SW 1271 (cell line): Measurements from ENCODE around the gene MFSD12.
"Not testable (repeated sequence)": the region's sequence is repeated elsewhere in the genome, so short reads cannot be mapped to it uniquely, and the experiment has no call there.

ENCODE experiments used
- DNase-seq, 2 experiments: peaks; one replicate each; lab custom pipeline; 2025; lab: John Stamatoyannopoulos, UW

The MFSD12 gene

DNA sequence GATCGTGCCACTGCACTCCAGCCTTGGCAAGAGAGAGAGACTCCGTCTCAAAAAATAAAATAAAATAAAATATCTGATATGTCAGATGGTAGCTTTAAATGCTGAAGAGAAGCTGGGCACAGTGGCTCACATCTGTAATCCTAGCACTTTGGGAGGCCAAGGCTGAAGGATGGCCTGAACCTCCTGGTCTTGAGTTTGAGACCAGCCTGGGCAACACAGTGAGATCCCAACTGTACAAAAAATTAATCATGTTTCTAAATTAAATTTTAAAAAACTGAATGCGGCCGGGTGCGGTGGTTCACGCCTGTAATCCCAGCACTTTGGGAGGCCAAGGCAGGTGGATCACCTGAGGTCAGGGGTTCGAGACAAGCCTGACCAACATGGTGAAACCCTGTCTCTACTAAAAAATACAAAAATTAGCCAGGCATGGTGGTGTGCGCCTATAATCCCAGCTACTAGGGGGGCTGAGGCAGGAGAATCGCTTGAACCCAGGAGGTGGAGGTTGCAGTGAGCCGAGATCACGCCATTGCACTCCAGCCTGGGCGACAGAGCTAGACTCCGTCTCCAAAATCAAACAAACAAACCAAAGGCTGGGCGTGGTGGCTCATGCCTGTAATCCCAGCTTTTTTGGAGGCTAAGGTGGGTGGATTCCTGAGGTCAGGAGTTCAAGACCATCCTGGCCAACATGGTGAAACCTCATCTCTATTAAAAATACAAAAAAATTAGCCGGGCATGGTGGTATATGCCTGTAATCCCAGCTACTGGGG is 26.8 kb upstream of the MFSD12 start:
- DNase-seq = not testable (repeated sequence)

- DNase-seq = not testable (repeated sequence)
Measured at GRCh38 chr19:3581792-3582191, 24.4 kb upstream of the MFSD12 start.

GRCh38 chr19:3580156-3580934 is 23.0 kb upstream of the MFSD12 start:
- no peak for DNase-seq

DNA sequence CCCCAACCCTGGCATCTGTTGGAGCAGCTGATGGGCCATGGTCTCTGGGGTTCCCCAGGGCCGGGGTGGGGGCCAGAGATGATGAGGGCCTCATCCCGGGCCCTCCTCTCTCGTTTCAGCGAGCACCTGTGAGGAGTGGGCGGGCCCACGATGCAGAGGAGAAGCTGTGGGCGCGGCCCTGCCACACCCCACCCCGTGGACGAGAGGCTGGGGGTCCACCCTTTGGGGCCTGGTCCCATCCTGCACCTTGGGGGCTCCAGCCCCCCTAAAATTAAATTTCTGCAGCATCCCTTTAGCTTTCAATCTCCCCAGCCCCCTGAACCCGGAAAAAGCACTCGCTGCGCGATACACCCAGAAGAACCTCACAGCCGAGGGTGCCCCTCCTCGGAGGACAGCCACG is 21.0 kb upstream of the MFSD12 start:
- no peak for DNase-seq

DNA sequence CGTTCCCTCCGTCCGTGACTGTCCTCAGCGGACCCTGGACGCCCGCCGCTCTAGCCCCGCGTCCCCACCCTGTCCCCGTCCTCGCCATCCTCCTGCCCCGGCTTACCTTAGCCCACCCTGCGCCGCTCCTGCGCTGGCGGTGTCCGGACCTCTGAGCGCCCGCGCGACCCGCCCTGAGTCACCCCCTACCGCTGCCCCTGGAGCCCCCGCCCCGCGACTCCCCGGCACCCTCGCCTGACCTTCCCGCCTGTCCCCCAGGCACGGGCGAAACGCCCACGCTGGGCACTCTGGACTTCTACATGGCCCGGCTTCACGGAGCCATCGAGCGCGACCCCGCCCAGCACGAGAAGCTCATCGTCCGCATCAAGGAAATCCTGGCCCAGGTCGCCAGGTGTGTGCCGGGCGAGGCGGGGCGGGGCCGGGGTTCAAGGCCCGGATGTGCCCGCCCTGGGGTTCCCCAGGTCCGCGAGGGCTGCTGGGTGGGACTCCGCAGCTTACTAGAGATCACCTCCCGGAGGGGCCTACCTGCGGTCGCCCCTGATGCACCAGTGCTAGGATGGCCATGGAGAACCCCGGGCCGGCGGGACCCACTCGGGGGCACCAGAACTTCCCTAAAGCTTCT is 20.4 kb upstream of the MFSD12 start:
- no peak for DNase-seq

GRCh38 chr19:3576696-3577443 is 19.5 kb upstream of the MFSD12 start:
- no peak for DNase-seq

GRCh38 chr19:3575949-3576673 is 18.7 kb upstream of the MFSD12 start:
- DNase-seq = no peak

DNA sequence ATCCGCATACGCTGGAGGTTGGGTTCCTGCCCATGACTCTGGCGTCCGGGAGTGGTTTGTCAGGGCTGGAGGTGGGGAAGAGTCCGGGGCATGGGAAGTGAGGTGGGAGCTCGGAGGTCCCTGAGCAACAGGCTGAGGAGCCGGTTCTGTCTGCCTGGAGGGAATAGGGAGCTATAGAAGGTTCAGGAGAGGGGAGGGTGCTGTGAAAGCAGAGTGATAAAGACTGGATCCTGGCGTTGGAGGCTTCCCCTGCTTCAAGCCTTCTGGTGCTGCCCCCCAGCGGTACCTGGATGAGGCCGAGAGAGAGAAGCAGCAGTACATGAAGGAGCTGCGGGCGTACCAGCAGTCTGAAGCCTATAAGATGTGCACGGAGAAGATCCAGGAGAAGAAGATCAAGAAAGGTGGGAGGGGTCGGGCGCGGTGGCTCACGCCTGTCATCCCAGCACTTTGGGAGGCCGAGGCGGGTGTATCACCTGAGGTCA is 17.9 kb upstream of the MFSD12 start:
- DNase-seq = peak in 1 of 2 experiments; percentile 17

GRCh38 chr19:3573858-3574637 is 16.7 kb upstream of the MFSD12 start:
- DNase-seq = peak; percentile 73 to 92

DNA sequence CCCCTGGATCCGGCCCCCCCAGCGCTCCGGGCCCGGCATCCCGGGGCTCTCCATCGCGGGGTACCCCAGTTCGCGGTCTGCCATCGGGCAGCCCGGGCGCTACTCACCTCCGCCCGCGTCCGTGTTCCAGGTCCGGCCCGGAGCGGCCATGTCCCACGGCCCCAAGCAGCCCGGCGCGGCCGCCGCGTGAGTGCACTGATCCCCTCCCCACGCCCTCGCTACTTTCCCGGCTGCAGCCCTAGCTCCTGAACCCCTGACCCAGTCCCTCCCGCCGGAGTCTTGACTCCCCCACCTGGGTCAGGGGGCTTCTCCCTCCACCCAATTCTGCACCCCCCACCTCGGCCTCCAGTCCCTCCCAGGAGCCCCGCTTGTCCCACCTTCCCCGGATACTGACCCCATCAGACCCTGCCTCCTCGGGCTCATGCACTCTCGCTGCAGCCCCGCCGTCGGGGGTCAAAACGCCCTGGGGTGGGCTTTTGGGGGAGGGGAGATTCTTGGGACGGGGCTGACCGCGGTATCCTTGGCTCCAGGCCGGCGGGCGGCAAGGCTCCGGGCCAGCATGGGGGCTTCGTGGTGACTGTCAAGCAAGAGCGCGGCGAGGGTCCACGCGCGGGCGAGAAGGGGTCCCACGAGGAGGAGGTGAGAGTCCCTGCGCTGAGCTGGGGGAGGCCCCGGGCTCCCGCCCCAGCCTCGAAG is 15.9 kb upstream of the MFSD12 start:
- DNase-seq = no peak

DNA sequence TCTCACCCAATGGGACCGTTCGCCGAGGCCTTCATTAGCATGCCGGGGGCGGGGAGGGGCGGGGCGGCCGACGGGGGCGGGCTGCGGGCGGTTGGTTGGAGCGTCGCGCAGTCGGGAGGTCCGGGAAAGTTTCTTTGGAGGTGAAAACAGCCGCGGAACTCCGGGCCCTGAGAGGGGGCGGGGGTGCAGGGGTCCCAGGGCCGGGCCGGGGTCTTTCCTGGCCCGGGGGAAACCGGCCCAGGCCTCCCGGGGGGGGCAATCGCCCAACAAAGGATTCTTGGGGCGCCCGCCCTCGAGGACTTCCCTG is 15.4 kb upstream of the MFSD12 start, which contains the start of gene HMG20B:
Gene HMG20B, plus strand, starts transcription at position 90 of the 307 bp plus-strand sequence. CDS start 366 bp downstream, outside the sequence.
- no peak for DNase-seq

DNA sequence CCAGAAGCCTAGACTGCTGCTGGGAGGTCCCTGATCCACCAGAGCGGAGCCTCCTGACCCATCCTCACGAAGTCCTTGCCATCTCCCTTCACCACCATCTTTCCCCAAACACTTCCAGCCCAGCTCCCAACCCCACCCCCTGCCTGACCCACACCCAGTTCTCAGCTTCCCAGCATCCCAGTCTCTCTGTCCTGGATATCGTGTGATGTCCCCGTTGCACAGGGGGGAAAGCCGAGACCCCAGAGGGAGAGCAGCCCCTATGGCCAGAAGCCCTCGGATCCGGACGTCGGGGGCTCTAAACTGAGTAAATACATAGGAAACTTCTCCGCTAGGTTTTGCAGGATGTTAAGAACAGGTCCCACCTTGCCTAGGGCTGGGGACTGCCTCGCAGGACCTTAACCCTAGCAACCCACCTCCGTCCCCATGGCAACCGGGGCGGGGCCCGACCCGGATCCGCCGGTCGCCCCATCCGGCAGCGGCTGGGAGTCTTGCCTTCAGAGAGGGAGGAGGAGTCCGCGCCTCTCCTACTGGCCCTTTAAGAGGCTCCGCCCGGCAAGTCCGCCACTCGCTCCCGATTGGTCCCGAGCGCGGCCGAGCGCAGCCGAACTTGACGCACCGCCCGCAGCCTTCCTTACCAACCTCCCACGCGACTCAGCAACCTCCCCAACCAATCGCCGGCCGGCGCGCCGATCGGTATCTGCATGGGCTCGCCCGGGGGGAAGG is 14.9 kb upstream of the MFSD12 start:
- DNase-seq = peak; percentile 91 to 99

GRCh38 chr19:3570606-3571011 is 13.2 kb upstream of the MFSD12 start:
- DNase-seq = no peak

GRCh38 chr19:3570042-3570441 is 12.7 kb upstream of the MFSD12 start:
- DNase-seq = not testable (repeated sequence)

DNA sequence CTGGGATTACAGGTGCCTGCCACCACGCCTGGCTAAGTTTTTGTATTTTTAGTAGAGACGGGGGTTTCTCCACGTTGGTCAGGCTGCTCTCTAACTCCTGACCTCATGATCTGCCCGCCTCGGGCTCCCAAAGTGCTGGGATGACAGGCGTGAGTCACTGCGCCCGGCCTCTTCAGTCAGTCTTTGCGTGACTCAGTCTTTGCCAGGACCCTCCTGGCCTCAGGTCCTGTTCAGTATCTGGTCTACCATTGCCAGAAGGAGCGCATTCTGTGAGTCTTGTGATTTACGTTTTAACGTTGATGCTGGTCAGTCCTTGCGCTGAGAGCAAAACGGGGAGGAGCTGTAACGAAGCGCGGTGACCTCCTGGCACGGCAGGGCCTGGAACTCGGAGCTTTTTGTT is 7.8 kb upstream of the MFSD12 start:
- DNase-seq = no peak

DNA sequence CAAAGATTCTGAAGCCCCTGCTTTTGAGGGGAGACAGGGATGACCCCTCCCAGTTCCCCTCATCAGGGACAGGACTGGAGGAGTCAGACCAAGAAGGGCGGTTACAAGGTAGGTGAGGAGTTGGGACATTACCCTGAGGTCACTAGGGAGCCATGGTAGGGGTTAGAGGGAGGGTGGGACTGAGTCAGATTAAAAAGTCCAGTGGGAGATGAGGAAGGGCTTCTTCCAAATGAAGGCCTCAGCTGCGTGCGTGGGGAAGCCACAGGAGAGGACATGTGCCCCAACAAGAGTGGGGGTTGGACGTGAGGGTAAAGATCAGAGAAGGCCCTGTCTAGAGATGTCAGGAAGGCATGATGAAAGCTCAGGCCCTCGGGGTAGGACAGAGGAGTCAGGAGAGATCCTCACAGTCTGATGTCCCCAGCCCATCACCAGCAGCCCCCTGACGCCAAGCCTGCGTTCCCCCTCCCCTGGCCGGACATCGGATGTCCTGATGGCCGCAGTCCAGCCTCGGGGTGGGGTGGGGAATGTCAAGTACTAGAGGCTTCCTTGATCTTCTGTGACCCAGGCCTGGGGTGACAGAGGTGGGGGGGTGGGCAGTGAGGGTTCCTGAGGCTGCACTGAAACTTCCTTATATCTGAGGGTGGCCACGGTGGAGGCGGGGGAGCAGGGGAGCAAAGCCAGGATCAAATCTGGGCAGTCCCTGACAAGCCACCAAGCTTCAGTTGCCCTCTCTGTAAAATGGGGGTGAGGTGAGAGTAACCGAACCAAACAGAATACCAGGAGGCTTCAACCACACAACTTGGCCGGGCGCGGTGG is 6.5 kb upstream of the MFSD12 start:
- DNase-seq = no peak

DNA sequence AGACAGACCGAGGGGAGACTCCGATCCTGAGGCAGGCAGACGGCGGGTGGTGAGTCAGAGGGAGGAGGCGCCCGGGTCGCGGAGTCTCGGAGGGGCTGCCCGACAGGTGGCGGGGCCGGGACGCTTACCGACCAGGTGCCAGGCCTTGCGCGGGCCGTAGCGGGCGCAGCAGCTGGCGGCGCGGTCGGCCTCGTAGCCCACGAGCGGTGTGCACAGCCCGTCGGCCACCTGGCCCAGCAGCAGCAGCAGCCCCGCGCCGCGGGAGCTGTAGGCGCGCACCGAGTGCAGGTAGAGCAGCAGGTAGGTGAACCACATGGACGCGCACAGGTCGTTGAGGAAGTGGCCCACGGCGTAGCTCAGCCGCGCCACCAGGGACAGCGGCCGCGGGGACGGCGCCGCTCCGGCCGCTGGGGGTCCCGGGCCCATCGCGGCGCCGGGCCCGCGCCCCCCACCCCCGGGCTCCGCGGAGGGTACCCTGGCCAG is 367 bp downstream of the MFSD12 start:
- DNase-seq = peak in 1 of 2 experiments; percentile 17

GRCh38 chr19:3556423-3556977 is 886 bp downstream of the MFSD12 start:
- no peak for DNase-seq
